Mesodermal cell (in vitro differentiated cells): ENCODE data around the gene BCL11A.
"Not testable (repeated sequence)": the region's sequence is repeated elsewhere in the genome, so short reads cannot be mapped to it uniquely, and the experiment has no call there.

Experiments used
- H3K27ac ChIP-seq: 2 replicates; pipeline ENCODE4 v1.7.0; 2013; ENCODE audit warnings: mild to moderate bottlenecking, low read depth, low read length, moderate library complexity; ENCODE audit not compliant: severe bottlenecking
- H3K36me3 ChIP-seq: 2 replicates; pipeline ENCODE4 v1.7.1; 2013; ENCODE audit warnings: mild to moderate bottlenecking, low read length, moderate library complexity; ENCODE audit not compliant: control insufficient read depth, insufficient read depth
- H3K4me1 ChIP-seq: one replicate; pipeline ENCODE4 v1.7.1; 2013; ENCODE audit warnings: mild to moderate bottlenecking, low read length; ENCODE audit not compliant: insufficient read depth, control insufficient read depth, poor library complexity, severe bottlenecking
- H3K4me3 ChIP-seq: 2 replicates; pipeline ENCODE4 v1.7.0; 2013; ENCODE audit warnings: low read length, control low read depth, mild to moderate bottlenecking; ENCODE audit not compliant: insufficient read depth, poor library complexity, severe bottlenecking; ENCODE audit errors: extremely low read depth
- H3K9me3 ChIP-seq: 2 replicates; pipeline ENCODE4 v1.7.1; 2013; ENCODE audit warnings: mild to moderate bottlenecking, low read length, moderate library complexity; ENCODE audit not compliant: control insufficient read depth
- WGBS, 2 experiments: methylation state at CpG; one replicate each; pipeline ENCODE4 v1.1.5; 2013; ENCODE audit warnings: missing lambda C conversion rate in 2 of 2; ENCODE audit not compliant: insufficient coverage in 2 of 2; 5-methylcytosine and 5-hydroxymethylcytosine counted together

Gene BCL11A

DNA sequence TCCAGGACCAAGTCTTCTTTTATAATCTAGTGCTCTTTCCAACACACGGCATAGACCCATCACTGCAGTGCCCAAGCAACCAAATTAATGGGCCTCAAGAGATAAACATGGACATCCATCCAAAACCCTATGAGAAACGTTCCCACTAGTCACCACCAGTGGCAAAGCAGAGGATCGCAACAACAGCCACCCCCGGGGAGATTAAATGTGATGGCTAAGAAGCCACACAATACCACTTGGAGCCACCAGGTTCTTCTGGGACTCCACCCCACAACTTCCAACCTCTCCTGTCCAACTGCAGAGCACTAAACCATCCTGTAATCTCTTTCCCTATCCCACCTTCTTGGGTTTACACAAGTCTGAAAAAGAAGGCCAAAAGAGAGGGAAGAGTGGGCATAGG, 123.8 kb downstream of the BCL11A start:
- 86 to 87% methylated on average over 3 to 4 of the region's 4 CpGs for WGBS, 2 experiments
- no peaks in the 10 kb centered on the region for H3K36me3 ChIP-seq
- H3K4me3 ChIP-seq, result no peak overlapping the region

DNA sequence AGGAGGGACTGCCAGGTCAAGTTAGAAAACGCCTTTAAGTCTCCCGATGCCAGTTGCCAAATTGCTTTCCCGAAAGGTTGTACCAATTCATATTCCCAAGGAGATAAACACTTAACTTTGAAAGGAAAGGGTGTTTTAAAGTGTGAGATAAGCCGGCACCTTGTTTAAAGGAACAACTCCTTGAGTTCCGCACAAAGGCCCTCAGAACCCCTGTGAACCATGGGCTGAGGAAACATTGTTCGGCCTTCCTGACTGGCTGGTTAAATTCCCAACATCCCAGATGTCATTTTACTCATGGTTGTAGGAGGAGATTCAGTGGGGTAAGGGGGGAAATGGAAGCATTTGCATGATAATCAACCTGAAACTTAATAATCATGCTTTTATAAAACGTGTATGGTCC, 126.6 kb downstream of the BCL11A start:
- H3K4me3 ChIP-seq, result no peak overlapping the region
- no peaks in the 10 kb centered on the region for H3K9me3 ChIP-seq
- H3K36me3 ChIP-seq, result no peaks in the 10 kb centered on the region
- H3K27ac ChIP-seq, result no peak overlapping the region
- no peaks in the 10 kb centered on the region for H3K4me1 ChIP-seq
- WGBS, 2 experiments, result 90% methylated on average over 2 to 3 of the region's 7 CpGs

More for the DNA sequence above, 123.8 kb downstream of the BCL11A start:
- Histone ChIP-seq H3K27ac (no peak overlapping the region), H3K9me3 (no peaks in the 10 kb centered on the region), H3K4me1 (no peaks in the 10 kb centered on the region)

DNA sequence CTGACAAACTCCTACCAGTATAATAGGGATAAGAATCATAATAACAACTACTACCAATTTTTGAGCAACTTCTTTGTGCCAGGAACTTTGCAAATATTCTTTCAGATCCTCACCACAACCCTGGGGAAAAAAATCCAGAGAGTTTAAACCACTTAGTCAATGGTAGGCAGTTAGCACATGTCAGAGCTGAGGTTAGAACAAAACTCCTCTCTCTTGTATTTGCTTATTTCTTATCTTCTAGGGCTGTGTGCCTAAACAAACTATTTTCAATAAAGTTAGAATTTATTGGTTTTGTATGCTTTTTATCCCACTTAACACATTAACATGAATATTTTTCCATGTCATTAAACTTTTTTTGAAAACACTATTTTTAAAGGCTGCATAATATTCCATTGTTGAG, 127.1 kb downstream of the BCL11A start:
- H3K4me1 ChIP-seq, result no peaks in the 10 kb centered on the region
- no peak overlapping the region for H3K4me3 ChIP-seq
- no peak overlapping the region for H3K27ac ChIP-seq
- no peaks in the 10 kb centered on the region for H3K9me3 ChIP-seq
- no peaks in the 10 kb centered on the region for H3K36me3 ChIP-seq

DNA sequence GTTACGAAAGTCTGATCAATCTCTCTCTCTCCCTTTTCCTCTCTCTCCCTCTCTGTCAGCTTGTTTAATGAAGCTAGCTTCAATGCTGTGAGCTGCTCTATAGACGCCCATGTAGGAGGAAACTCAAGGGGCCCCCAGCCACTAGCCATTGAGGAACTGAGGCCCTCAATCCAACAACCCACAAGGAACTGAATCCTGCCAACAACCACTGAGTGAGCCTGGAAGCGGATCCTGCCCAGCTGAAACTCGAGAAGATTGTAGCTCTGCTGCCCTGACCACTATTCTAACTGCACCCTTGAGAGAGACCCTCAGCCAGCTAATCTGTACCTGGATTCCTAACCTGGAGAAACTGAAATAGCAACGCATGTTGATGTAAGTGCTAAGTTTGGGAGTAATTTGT, 129.2 kb downstream of the BCL11A start:
- no peak overlapping the region for H3K27ac ChIP-seq
- H3K9me3 ChIP-seq, result no peaks in the 10 kb centered on the region
- no peak overlapping the region for H3K4me3 ChIP-seq
- H3K4me1 ChIP-seq, result no peaks in the 10 kb centered on the region
- H3K36me3 ChIP-seq, result no peaks in the 10 kb centered on the region
- WGBS, 2 experiments, result 72 to 93% methylated on average over 3 of the region's 5 CpGs

DNA sequence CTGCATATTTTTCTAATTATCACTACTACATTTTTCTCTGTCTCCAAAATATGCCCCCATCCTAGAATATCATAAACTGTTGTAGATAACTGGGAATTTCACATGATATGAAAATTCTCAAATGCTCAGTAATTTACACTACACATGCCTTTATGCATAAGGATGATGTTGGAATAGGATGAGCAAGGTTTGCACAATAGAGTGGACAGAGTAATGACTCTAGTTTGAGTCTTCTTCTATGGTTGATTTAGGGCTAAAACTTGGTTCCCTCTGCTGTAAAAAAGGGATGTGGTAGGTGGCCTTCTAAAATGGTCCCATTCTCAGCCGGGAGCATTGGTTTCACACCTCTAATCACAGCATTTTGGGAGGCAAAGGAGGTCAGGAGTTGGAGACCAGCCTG, 129.9 kb downstream of the BCL11A start:
- no peaks in the 10 kb centered on the region for H3K36me3 ChIP-seq
- H3K27ac ChIP-seq, result no peak overlapping the region
- no peak overlapping the region for H3K4me3 ChIP-seq
- H3K4me1 ChIP-seq, result no peaks in the 10 kb centered on the region
- 67% methylated on average over 1 of the region's 1 CpG; no CpG with 5 or more reads in 1 of the 2 experiments for WGBS, 2 experiments
- no peaks in the 10 kb centered on the region for H3K9me3 ChIP-seq

DNA sequence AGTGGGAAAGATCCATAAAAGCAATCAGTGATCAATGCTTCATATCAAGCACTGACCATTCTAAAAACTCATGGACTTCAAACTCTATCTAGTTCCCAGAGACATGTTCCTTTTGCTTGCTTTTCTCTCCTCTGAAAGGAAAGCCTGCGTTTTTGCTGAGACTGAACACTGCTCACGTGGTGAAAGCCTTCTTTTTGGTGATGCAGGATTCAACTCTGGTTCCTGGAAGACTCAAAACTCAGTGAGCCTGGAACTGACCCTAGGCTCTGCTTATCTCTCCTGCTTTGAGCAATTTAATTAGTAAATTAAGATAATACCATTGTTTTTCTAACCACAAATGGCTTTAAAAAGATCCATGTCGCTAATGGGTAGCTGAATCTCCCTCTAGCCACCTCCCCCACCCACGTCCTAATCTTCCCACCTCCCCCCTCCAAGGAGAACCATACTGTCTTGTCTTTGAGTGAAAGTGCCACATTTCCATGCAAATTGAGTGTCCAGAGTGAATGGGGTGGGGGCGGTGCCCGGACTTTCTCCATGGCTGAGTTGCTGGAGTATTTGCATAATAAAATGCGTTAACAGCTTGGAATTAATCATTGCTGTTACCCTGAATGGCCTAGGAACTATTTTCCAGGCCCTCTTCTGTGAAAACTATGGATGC, 130.5 kb downstream of the BCL11A start:
- WGBS, 2 experiments, result 13 to 27% methylated on average over 3 to 5 of the region's 7 CpGs
- no peaks in the 10 kb centered on the region for H3K36me3 ChIP-seq
- no peak overlapping the region for H3K27ac ChIP-seq
- H3K4me1 ChIP-seq, result no peaks in the 10 kb centered on the region
- H3K4me3 ChIP-seq, result no peak overlapping the region
- no peaks in the 10 kb centered on the region for H3K9me3 ChIP-seq

DNA sequence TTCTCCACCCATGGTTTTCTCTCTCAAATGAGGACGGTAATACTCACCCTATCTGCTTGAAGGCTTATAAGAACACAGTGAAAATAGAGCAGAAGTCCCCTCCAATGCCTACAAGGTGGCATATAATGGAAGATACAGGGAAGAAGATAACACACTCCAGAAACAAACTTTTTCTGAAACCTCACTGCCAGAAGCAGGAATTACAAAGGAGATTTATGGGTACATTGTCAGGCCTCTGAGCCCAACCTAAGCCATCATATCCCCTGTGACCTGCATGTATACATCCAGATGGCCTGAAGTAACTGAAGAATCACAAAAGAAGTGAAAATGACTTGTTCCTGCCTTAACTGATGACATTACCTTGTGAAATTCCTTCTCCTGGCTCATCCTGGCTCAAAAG, 136.2 kb downstream of the BCL11A start:
- H3K4me1 ChIP-seq, result peaks cover 10% of the 10 kb centered on the region
- not testable (repeated sequence) for H3K4me3 ChIP-seq, H3K36me3 ChIP-seq, H3K27ac ChIP-seq, H3K9me3 ChIP-seq
- WGBS, 2 experiments, result no CpG with 5 or more reads among the region's 1 CpG

DNA sequence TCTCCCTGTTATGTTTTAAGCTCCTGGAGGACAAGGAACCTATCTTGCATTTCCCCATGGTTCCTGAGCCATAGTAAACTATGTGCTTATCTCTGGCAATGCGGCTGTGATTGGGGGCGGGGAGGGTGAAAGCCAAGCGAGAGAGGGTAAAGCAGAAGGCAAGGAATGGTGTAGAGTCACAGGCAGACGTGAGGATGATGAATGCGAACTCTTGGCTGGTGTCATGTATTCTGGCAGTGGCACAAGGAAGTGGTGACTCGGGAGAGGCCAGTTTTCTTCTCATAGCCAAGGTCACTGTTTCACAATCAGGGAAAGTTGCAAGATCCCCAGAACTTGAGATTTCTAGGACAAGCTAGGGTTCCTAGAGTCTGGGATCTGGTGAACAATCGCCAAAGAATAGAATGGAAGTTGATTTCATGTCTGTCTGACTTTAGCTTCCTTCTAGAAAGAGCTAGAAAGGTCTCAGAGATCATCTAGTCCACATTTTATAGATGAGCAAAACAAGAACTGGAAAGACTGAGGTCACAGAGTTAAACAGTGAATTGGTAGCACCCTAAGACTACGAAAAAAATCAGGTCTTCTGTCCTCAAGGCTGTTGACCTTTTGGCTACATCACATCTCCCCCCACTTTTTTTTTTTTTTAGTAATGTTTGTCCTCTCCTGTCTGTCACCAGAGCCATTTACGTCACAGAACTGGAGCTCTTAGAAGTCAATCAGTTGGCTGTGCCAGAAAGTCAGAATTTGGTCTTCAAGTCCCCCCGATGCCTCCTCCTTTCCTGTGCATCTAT, 137.0 kb downstream of the BCL11A start:
- no peak overlapping the region for H3K4me3 ChIP-seq
- 55 to 65% methylated on average over 7 to 8 of the region's 10 CpGs for WGBS, 2 experiments
- H3K27ac ChIP-seq, result no peak overlapping the region

DNA sequence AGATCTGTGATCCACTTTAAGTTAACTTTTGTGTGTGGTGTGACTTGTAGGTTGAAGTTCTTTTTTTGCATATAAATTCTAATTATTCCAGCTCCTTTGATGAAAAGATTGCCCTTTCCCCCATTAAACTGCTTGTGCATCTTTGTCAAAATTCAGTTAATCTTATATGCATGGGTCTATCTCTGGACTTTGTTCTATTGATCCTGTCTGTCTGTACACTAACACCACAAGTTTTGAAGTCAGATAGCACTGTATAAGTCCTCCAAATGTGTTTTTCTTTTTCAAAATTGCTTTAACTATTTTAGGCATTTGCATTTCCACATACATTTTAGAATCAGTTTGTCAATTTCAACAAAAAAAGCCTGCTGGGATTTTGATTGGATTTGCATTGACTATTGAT, 137.6 kb downstream of the BCL11A start:
- Histone ChIP-seq H3K9me3 (no peaks in the 10 kb centered on the region), H3K36me3 (no peaks in the 10 kb centered on the region), H3K27ac (no peak overlapping the region), H3K4me1 (peaks cover 10% of the 10 kb centered on the region), H3K4me3 (no peak overlapping the region)

More for the DNA sequence above, 137.0 kb downstream of the BCL11A start:
- Histone ChIP-seq H3K36me3 (no peaks in the 10 kb centered on the region), H3K9me3 (no peaks in the 10 kb centered on the region), H3K4me1 (peaks cover 10% of the 10 kb centered on the region)

DNA sequence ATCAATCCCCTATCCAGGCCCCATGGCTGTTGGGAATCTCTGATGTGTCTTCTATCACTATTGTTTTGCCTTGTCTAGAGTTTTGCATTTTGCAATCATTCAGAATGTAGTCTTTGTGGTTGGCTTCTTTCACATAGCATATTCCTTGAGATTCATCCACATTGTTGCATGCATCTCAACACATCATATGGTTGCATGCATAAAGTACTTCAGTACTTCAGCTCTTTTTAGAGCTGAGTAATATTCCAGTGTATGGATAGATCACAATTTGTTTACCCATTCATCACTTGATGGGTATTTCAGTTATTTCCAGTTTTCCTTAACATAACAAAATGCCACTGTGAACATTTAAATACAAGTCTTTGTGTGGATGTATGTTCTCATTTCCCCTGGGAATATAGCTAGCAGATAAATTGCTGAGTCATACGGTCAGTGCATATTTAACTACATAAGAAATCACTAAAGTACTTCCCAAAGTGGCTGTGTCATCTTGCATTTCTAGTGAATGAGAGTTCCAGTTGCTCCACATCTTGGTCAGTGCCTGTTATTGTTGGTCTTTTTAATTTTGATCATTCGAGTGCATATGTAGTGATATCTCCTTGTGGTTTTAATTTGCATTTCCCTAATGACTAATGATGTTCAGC, 138.8 kb downstream of the BCL11A start:
- Histone ChIP-seq H3K27ac (no peak overlapping the region), H3K4me3 (no peak overlapping the region), H3K4me1 (peaks cover 16% of the 10 kb centered on the region), H3K9me3 (no peaks in the 10 kb centered on the region), H3K36me3 (no peaks in the 10 kb centered on the region)
- 80 to 83% methylated on average over 1 of the region's 2 CpGs for WGBS, 2 experiments

DNA sequence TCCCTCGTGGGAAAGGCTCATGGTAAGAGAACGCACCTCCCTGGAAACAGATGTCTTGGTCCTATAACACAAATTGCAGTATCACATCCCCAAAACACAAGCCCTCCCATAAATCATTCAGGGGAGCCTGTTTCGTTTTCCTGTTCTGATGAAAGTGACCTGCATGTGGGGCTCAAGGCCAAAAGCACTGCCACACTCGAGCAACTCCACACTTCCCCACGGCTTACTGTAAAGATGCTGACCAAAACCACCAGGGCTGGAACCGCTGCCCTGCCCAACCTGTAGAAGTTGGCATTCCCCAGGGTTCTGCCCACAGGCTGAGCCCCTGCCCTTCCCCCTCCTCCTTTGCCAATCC, 139.7 kb downstream of the BCL11A start:
- Histone ChIP-seq H3K27ac (no peak overlapping the region), H3K4me3 (no peak overlapping the region), H3K36me3 (no peaks in the 10 kb centered on the region), H3K9me3 (no peaks in the 10 kb centered on the region), H3K4me1 (peaks cover 16% of the 10 kb centered on the region)
- WGBS, 2 experiments, result 90 to 100% methylated on average over 4 to 6 of the region's 6 CpGs
